CD4-positive, alpha-beta T cell (primary cell): ENCODE data around the gene LCNL1. TPM values are rescaled to one million over a fixed set of nuclear protein-coding genes. Genes with fewer than 3 reads are reported as not detected.
"Not testable (repeated sequence)": the region's sequence is repeated elsewhere in the genome, so short reads cannot be mapped to it uniquely, and the experiment has no call there.

Experiments used
- ATAC-seq: fragments of 200-7000 bp; cut with Tn5 transposase; one replicate; pipeline ENCODE4 v1.10.0; 2022; ENCODE audit warnings: mild to moderate bottlenecking; ENCODE audit not compliant: poor library complexity
- CTCF ChIA-PET: fragments of 350-600 bp; sonication (Branson Sonifier 250); formaldehyde crosslinking; loops from one replicate; lab custom pipeline; 2021; ENCODE audit warnings: antibody characterized with exemption, inconsistent platforms; lab: Charles Lee
- POLR2A ChIA-PET: fragments of 350-600 bp; sonication (Branson Sonifier 250); formaldehyde crosslinking; loops from one replicate; lab custom pipeline; 2021; ENCODE audit warnings: antibody characterized with exemption, inconsistent platforms; lab: Charles Lee
- DNase-seq, 14 experiments: peaks; one replicate each; pipeline ENCODE4 v3.0.0-alpha.2; 2013 to 2020; ENCODE audit warnings: mixed read lengths in 2 of 14
- H3K27ac ChIP-seq, 2 donors: one replicate each; pipeline versions ENCODE4 v1.5.1 to v1.7.0; 2013; ENCODE audit warnings: low read length in 2 of 2, low read depth in 1 of 2, mild to moderate bottlenecking in 1 of 2
- H3K27me3 ChIP-seq, 2 experiments: 1 replicate in 1 of 2; 2 replicates in 1 of 2; pipeline versions ENCODE4 v1.6.1 to v1.7.0; 2013; ENCODE audit warnings: low read length in 2 of 2, control low read depth in 1 of 2, mild to moderate bottlenecking in 1 of 2, moderate library complexity in 1 of 2; ENCODE audit not compliant: insufficient read depth in 2 of 2, control insufficient read depth in 1 of 2
- H3K36me3 ChIP-seq: one replicate; pipeline ENCODE4 v1.6.1; 2013; ENCODE audit warnings: low read length, control low read depth; ENCODE audit not compliant: insufficient read depth
- H3K4me1 ChIP-seq: one replicate; pipeline ENCODE4 v1.6.1; 2013; ENCODE audit warnings: low read length, control low read depth; ENCODE audit not compliant: insufficient read depth
- H3K4me3 ChIP-seq: one replicate; pipeline ENCODE4 v1.5.1; 2013; ENCODE audit warnings: mild to moderate bottlenecking, low read length, moderate library complexity
- H3K9me3 ChIP-seq, 2 experiments: 1 replicate in 1 of 2; 2 replicates in 1 of 2; pipeline versions ENCODE4 v1.6.1 to v1.7.0; 2013; ENCODE audit warnings: low read length in 2 of 2, mild to moderate bottlenecking in 2 of 2, control low read depth in 1 of 2, moderate library complexity in 1 of 2; ENCODE audit not compliant: control insufficient read depth in 1 of 2, insufficient read depth in 1 of 2
- H3K27ac Mint-ChIP-seq: one replicate; pipeline ENCODE4 v1.8.0; 2020; ENCODE audit warnings: mixed read lengths
- H3K27me3 Mint-ChIP-seq: one replicate; pipeline ENCODE4 v1.8.0; 2021; ENCODE audit warnings: mixed read lengths
- H3K36me3 Mint-ChIP-seq: one replicate; pipeline ENCODE4 v1.8.0; 2021; ENCODE audit warnings: low read depth, mixed read lengths
- H3K4me1 Mint-ChIP-seq: one replicate; pipeline ENCODE4 v1.8.0; 2021; ENCODE audit warnings: low read depth, mixed read lengths
- H3K4me3 Mint-ChIP-seq: one replicate; pipeline ENCODE4 v1.8.0; 2020; ENCODE audit warnings: mild to moderate bottlenecking, mixed read lengths
- H3K9me3 Mint-ChIP-seq: one replicate; pipeline ENCODE4 v1.8.0; 2020; ENCODE audit warnings: mixed read lengths
- CTCF ChIP-seq: fragments of 200-600 bp; IDR thresholded peaks from one replicate; pipeline ENCODE4 v1.8.0; 2022; ENCODE audit warnings: antibody characterized with exemption, mild to moderate bottlenecking
- intact Hi-C, 2 experiments: fragments of 100-400 bp; cut with DNase I in 1 of 2; cut with micrococcal nuclease in 1 of 2; formaldehyde crosslinking; loops; one replicate each; pipeline versions ENCODE4 v1.15.1 to v1.9.0; 2023 to 2025; cut with DNase I, micrococcal nuclease
- total RNA-seq, 174 experiments: library from RNA in 2 of 174; stranded (reverse) in 2 of 174; gene quantifications; one replicate each; pipeline ENCODE4 v1.2.3 and lab custom pipeline; 2021 to 2026

Gene LCNL1
- total RNA-seq, 2 experiments from 2014 or later: 0.93 to 1.0 TPM

GRCh38 chr9:137002646-137003041, 19.9 kb downstream of the LCNL1 start:
- POLR2A ChIA-PET: no interaction called here
- no peak overlapping the region for H3K27ac Mint-ChIP-seq
- ATAC-seq (no peak), DNase-seq (no peak)
- Histone ChIP-seq H3K27me3 (peaks cover 0 to 1% of the 10 kb centered on the region in 2 experiments), H3K27ac (no peak overlapping the region), H3K4me1 (peaks cover 35% of the 10 kb centered on the region), H3K4me3 (no peak overlapping the region), H3K9me3 (no peaks in the 10 kb centered on the region), H3K36me3 (no peaks in the 10 kb centered on the region)
- no peak for TF ChIP-seq CTCF
- peaks cover 7% of the 10 kb centered on the region for H3K27me3 Mint-ChIP-seq
- H3K36me3 Mint-ChIP-seq: no peaks in the 10 kb centered on the region
- H3K4me3 Mint-ChIP-seq: no peak overlapping the region
- CTCF ChIA-PET: no interaction called here
- H3K4me1 Mint-ChIP-seq: peaks cover 16% of the 10 kb centered on the region
- no peaks in the 10 kb centered on the region for H3K9me3 Mint-ChIP-seq
- intact Hi-C loops: no loop called here

DNA sequence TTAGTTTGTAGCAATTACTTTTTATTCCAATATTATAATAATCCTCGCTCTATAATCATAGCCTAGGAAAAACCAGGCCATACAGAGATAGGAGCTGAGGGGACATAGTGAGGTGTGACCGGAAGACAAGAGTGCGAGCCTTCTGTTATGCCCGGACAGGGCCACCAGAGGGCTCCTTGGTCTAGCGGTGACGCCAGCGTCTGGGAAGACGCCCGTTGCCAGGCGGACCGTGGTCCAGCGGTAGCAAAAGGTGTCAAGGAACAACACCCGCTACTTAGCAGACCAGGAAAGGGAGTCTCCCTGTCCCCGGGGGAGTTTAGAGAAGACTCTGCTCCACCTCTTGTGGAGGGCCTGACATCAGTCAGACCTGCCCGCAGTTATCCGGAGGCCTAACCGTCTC, 21.5 kb downstream of the LCNL1 start:
- intact Hi-C loops: loop anchor here in 1 of 2 experiments (2.0 kb wide), 1 partner anchor 31 kb away; no protein-coding TSS in a partner anchor

DNA sequence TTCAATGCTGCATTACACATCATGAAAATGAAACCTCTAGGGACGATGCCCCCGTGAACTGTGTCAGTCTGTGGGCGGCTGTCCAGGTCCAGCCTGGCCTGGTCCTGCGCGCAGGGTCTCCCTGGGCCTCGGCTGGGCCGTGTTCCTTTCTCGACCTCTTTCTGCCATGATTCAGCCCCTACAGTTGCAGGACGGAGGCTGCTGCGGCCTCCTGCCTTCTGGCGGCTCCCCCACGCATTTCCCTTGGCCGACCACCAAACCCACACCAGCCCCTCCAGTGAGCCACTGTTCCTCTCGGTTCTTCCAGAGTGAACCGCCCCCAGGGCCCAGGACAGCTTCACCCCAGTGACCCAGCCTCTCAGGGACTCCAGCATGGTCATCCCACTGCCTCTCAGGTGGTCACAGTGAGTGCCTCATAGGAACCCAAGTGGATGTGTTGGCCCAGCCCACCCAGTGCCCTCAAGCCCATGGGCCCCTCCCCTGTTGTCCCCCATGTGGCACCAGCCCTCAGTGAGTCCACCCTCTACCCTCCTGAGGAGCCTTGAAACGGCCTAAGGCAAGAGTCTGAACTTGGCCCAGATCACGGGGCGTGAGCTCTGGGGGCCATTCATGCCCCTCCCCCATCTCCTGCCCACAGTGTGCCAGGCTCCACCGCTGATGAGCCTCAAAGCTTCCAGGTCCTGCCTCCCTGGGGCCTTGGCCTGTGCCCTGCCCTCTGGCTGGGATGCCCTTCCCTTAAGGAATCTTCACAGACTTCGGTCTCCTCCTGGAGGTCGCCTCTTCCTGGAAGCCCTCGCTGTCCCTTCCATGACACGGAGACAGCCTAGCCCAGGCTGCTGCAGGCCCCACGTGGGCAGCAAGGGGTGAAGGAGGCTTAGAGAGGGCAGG, 23.6 kb downstream of the LCNL1 start:
- intact Hi-C loops: no loop called here

More for the DNA sequence above, 21.5 kb downstream of the LCNL1 start:
- H3K27me3 ChIP-seq, H3K36me3 Mint-ChIP-seq, H3K36me3 ChIP-seq, H3K9me3 ChIP-seq, H3K27me3 Mint-ChIP-seq, H3K4me1 Mint-ChIP-seq, ATAC-seq, H3K4me3 Mint-ChIP-seq, H3K9me3 Mint-ChIP-seq, POLR2A ChIA-PET, H3K4me3 ChIP-seq, H3K27ac Mint-ChIP-seq, H3K27ac ChIP-seq: not testable (repeated sequence)
- DNase-seq: peak in 1 of 14 experiments; percentile 24
- peaks cover 19% of the 10 kb centered on the region for H3K4me1 ChIP-seq
- TF ChIP-seq CTCF: peak; percentile 35
- CTCF ChIA-PET: interaction anchor here (1.2 kb wide), 1 partner anchor 31 kb away, joined by 7 read pairs; no protein-coding TSS in a partner anchor

More for the DNA sequence above, 23.6 kb downstream of the LCNL1 start:
- no peaks in the 10 kb centered on the region for H3K9me3 Mint-ChIP-seq
- H3K4me3 Mint-ChIP-seq: no peak overlapping the region
- H3K27ac Mint-ChIP-seq: no peak overlapping the region
- H3K36me3 ChIP-seq: peaks cover 15% of the 10 kb centered on the region
- no peak for DNase-seq
- H3K9me3 ChIP-seq: no peaks in the 10 kb centered on the region
- H3K4me1 ChIP-seq: no peaks in the 10 kb centered on the region
- H3K36me3 Mint-ChIP-seq: peaks cover 3% of the 10 kb centered on the region
- H3K27me3 ChIP-seq: no peaks in the 10 kb centered on the region
- H3K4me1 Mint-ChIP-seq: no peaks in the 10 kb centered on the region
- no peaks in the 10 kb centered on the region for H3K27me3 Mint-ChIP-seq
- no peak for ATAC-seq
- POLR2A ChIA-PET: no interaction called here
- TF ChIP-seq CTCF: no peak
- CTCF ChIA-PET: no interaction called here
- H3K4me3 ChIP-seq: no peak overlapping the region
- H3K27ac ChIP-seq: no peak overlapping the region
